MM.1S (cell line): ENCODE results near the gene SON.

Experiments
- DNase-seq: peaks from one replicate; pipeline ENCODE4 v3.0.0-alpha.2; 2015
- H2AFZ ChIP-seq: fragments of 300-600 bp; sonication (generic); 2 replicates; pipeline ENCODE4 v1.6.0; 2016; ENCODE audit warnings: antibody characterized with exemption, low read length
- H3F3A ChIP-seq: fragments of 300-600 bp; sonication (generic); 2 replicates; pipeline ENCODE4 v1.6.1; 2016; ENCODE audit warnings: mild to moderate bottlenecking, antibody characterized with exemption, low read length, moderate library complexity, mixed read lengths; ENCODE audit not compliant: insufficient read depth
- H3K27ac ChIP-seq: fragments of 300-600 bp; sonication (generic); 2 replicates; pipeline ENCODE4 v1.5.1; 2016; ENCODE audit warnings: mild to moderate bottlenecking, low read length
- H3K27me3 ChIP-seq: fragments of 300-600 bp; sonication (generic); replicated peaks from 2 replicates; pipeline ENCODE4 v1.6.0; 2016; ENCODE audit warnings: low read length; ENCODE audit not compliant: insufficient read depth
- H3K36me3 ChIP-seq: fragments of 300-600 bp; sonication (generic); replicated peaks from 2 replicates; pipeline ENCODE4 v1.6.1; 2016; ENCODE audit warnings: mild to moderate bottlenecking, low read length, mixed read lengths; ENCODE audit not compliant: insufficient read depth
- H3K4me1 ChIP-seq: fragments of 300-600 bp; sonication (generic); 2 replicates; pipeline ENCODE4 v1.6.1; 2016; ENCODE audit warnings: low read length, mixed read lengths
- H3K4me2 ChIP-seq: fragments of 300-600 bp; sonication (generic); 2 replicates; pipeline ENCODE4 v1.6.0; 2016; ENCODE audit warnings: low read depth, low read length
- H3K4me3 ChIP-seq: fragments of 300-600 bp; sonication (generic); 2 replicates; pipeline ENCODE4 v1.5.1; 2016; ENCODE audit warnings: low read length, mixed read lengths
- H3K79me2 ChIP-seq: fragments of 300-600 bp; sonication (generic); 2 replicates; pipeline ENCODE4 v1.6.1; 2016; ENCODE audit warnings: mixed run types, low read length, mixed read lengths
- H3K9ac ChIP-seq: fragments of 300-600 bp; sonication (generic); 2 replicates; pipeline ENCODE4 v1.6.1; 2016; ENCODE audit warnings: low read length, mixed read lengths
- H3K9me2 ChIP-seq: fragments of 300-600 bp; sonication (generic); replicated peaks from 2 replicates; pipeline ENCODE4 v1.6.1; 2016; ENCODE audit warnings: mild to moderate bottlenecking, low read length, mixed read lengths; ENCODE audit not compliant: insufficient read depth
- H3K9me3 ChIP-seq: fragments of 300-600 bp; sonication (generic); replicated peaks from 2 replicates; pipeline ENCODE4 v1.6.1; 2016; ENCODE audit warnings: mild to moderate bottlenecking, low read length, mixed read lengths; ENCODE audit not compliant: insufficient read depth
- H4K20me1 ChIP-seq: fragments of 300-600 bp; sonication (generic); 2 replicates; pipeline ENCODE4 v1.6.1; 2016; ENCODE audit warnings: mild to moderate bottlenecking, low read length, moderate library complexity, mixed read lengths; ENCODE audit not compliant: insufficient read depth
- CTCF ChIP-seq: fragments of 300-600 bp; sonication (generic); IDR thresholded peaks from 2 replicates; pipeline ENCODE4 v1.5.1; 2016; ENCODE audit warnings: antibody characterized with exemption, low read length, mixed read lengths
- EZH2 ChIP-seq: fragments of 300-600 bp; sonication (generic); optimal IDR thresholded peaks from 2 replicates; pipeline ENCODE3; 2017; ENCODE audit warnings: low read depth, mild to moderate bottlenecking, antibody characterized with exemption, low read length, mixed read lengths
- EZH2phosphoT487 ChIP-seq: fragments of 300-600 bp; sonication (generic); IDR thresholded peaks from 2 replicates; pipeline ENCODE4 v1.6.1; 2018; ENCODE audit warnings: antibody characterized with exemption, low read length

The SON gene

GRCh38 chr21:33557447-33557846 is 14.6 kb downstream of the SON start:
- H4K20me1 ChIP-seq, result peaks cover 60% of the 10 kb centered on the region
- peaks cover 80% of the 10 kb centered on the region for H3K36me3 ChIP-seq
- H3K9ac ChIP-seq, result no peak overlapping the region
- no peaks in the 10 kb centered on the region for H3K4me1 ChIP-seq
- peaks cover 95% of the 10 kb centered on the region for H3K79me2 ChIP-seq
- no peaks in the 10 kb centered on the region for H3K9me3 ChIP-seq
- H3K27me3 ChIP-seq, result no peaks in the 10 kb centered on the region
- no peak overlapping the region for H3K4me2 ChIP-seq
- H3K4me3 ChIP-seq, result no peak overlapping the region
- H3K27ac ChIP-seq, result no peak overlapping the region
- peaks cover 6% of the 10 kb centered on the region; the same call in 1 of the 2 replicates for H3F3A ChIP-seq
- no peaks in the 10 kb centered on the region for H3K9me2 ChIP-seq
- TF ChIP-seq EZH2 (no peak), EZH2phosphoT487 (no peak), CTCF (no peak)
- H2AFZ ChIP-seq, result no peak overlapping the region
- no peak for DNase-seq

GRCh38 chr21:33558777-33559421 is 16.1 kb downstream of the SON start:
- no peak for DNase-seq
- TF ChIP-seq EZH2 (no peak), CTCF (no peak), EZH2phosphoT487 (no peak)
- Histone ChIP-seq H3K4me2 (no peak overlapping the region), H3K9me2 (no peaks in the 10 kb centered on the region), H4K20me1 (peaks cover 47% of the 10 kb centered on the region), H3K27ac (no peak overlapping the region), H3K27me3 (no peaks in the 10 kb centered on the region), H3K79me2 (peaks cover 95% of the 10 kb centered on the region), H3F3A (peaks cover 6% of the 10 kb centered on the region; the same call in 1 of the 2 replicates), H3K4me3 (no peak overlapping the region), H3K4me1 (no peaks in the 10 kb centered on the region), H3K9ac (no peak overlapping the region), H3K36me3 (peaks cover 76% of the 10 kb centered on the region), H3K9me3 (no peaks in the 10 kb centered on the region), H2AFZ (no peak overlapping the region)

- no peaks in the 10 kb centered on the region for H3K4me1 ChIP-seq
- H2AFZ ChIP-seq, result no peak overlapping the region
- no peak for TF ChIP-seq EZH2phosphoT487
- no peak for TF ChIP-seq EZH2
- TF ChIP-seq CTCF, result no peak
- H3K27me3 ChIP-seq, result no peaks in the 10 kb centered on the region
- peaks cover 39% of the 10 kb centered on the region for H4K20me1 ChIP-seq
- peaks cover 68% of the 10 kb centered on the region for H3K36me3 ChIP-seq
- no peaks in the 10 kb centered on the region for H3K9me2 ChIP-seq
- no peak for DNase-seq
- H3K4me2 ChIP-seq, result no peak overlapping the region
- no peak overlapping the region for H3K27ac ChIP-seq
- peaks cover 6% of the 10 kb centered on the region; the same call in 1 of the 2 replicates for H3F3A ChIP-seq
- H3K79me2 ChIP-seq, result peaks cover 92% of the 10 kb centered on the region
- H3K4me3 ChIP-seq, result no peak overlapping the region
- H3K9ac ChIP-seq, result no peak overlapping the region
- H3K9me3 ChIP-seq, result no peaks in the 10 kb centered on the region
Observed at GRCh38 chr21:33559813-33560212, 17.0 kb downstream of the SON start.
